DOHH2 (cell line): ENCODE results near the gene USP19.

Experiments used
- H3F3A ChIP-seq: fragments of 200-600 bp; sonication (generic), shearing (Covaris generic); 2 replicates; pipeline ENCODE4 v1.6.0; 2016; ENCODE audit warnings: antibody characterized with exemption, mild to moderate bottlenecking; ENCODE audit not compliant: control insufficient read depth, insufficient read depth
- H3K27ac ChIP-seq: fragments of 200-600 bp; sonication (generic); 2 replicates; pipeline ENCODE4 v1.5.1; 2014; ENCODE audit warnings: low read depth, mild to moderate bottlenecking, low read length, moderate library complexity
- H3K27me3 ChIP-seq: fragments of 200-600 bp; sonication (generic); 2 replicates; pipeline ENCODE4 v1.6.1; 2014; ENCODE audit warnings: mild to moderate bottlenecking, low read length, mixed read lengths; ENCODE audit not compliant: control insufficient read depth
- H3K36me3 ChIP-seq: fragments of 200-600 bp; sonication (generic); 2 replicates; pipeline ENCODE4 v1.6.1; 2014; ENCODE audit warnings: mild to moderate bottlenecking, low read length, moderate library complexity, mixed read lengths; ENCODE audit not compliant: control insufficient read depth
- H3K4me1 ChIP-seq: fragments of 200-600 bp; sonication (generic); 2 replicates; pipeline ENCODE4 v1.6.1; 2014; ENCODE audit warnings: mild to moderate bottlenecking, low read length, mixed read lengths; ENCODE audit not compliant: control insufficient read depth
- H3K4me2 ChIP-seq: fragments of 200-600 bp; sonication (generic); 2 replicates; pipeline ENCODE4 v1.6.0; 2014; ENCODE audit warnings: mild to moderate bottlenecking, low read length, moderate library complexity
- H3K4me3 ChIP-seq: fragments of 200-600 bp; sonication (generic); 2 replicates; pipeline ENCODE4 v1.5.1; 2014; ENCODE audit warnings: mild to moderate bottlenecking, low read length, mixed read lengths
- H3K79me2 ChIP-seq: fragments of 200-600 bp; sonication (generic); 2 replicates; pipeline ENCODE4 v1.6.1; 2014; ENCODE audit warnings: mild to moderate bottlenecking, low read length, mixed read lengths; ENCODE audit not compliant: control insufficient read depth
- H3K9me2 ChIP-seq: fragments of 200-600 bp; sonication (generic); replicated peaks from 2 replicates; pipeline ENCODE4 v1.6.1; 2014; ENCODE audit warnings: mild to moderate bottlenecking, low read length, mixed read lengths; ENCODE audit not compliant: control insufficient read depth
- H3K9me3 ChIP-seq: fragments of 200-600 bp; sonication (generic); 2 replicates; pipeline ENCODE4 v1.6.1; 2014; ENCODE audit warnings: antibody characterized with exemption, low read length, mixed read lengths; ENCODE audit not compliant: control insufficient read depth, insufficient read depth
- H4K20me1 ChIP-seq: fragments of 200-600 bp; sonication (generic); 2 replicates; pipeline ENCODE4 v1.6.0; 2014; ENCODE audit warnings: low read depth, mild to moderate bottlenecking, antibody characterized with exemption, low read length, moderate library complexity; ENCODE audit not compliant: control insufficient read depth, insufficient read depth
- EZH2phosphoT487 ChIP-seq: fragments of 200-600 bp; sonication (generic); IDR thresholded peaks from 2 replicates; pipeline ENCODE4 v1.6.1; 2017; ENCODE audit warnings: borderline replicate concordance, mild to moderate bottlenecking, antibody characterized with exemption, low read length, moderate library complexity, mixed read lengths
- TF ChIP-seq, protein P1 (sequence below): fragments of 200-600 bp; sonication (generic); IDR thresholded peaks from one replicate; pipeline ENCODE4 v1.5.1; 2014; ENCODE audit warnings: antibody characterized with exemption, mild to moderate bottlenecking, low read depth, low read length; ENCODE audit not compliant: poor library complexity, severe bottlenecking

USP19 gene

DNA sequence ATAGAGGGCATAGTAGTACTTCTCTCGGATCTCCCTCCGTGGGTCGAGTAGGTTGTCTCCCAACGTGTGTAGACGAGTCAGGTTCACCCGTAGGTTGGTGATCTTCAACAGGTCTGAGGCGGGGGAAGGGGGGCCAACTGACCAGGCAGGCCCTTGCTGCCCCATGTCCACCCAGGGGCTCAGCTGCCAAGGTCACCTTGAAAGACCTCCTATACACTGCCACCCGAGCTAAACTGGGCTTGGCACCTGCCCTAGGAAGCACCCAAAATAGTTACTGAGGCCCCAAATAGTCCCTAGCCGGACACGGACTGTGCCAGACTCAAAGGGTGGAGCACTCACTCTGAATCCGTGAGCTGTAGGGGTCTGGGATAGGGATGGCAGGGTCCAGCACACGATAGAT lies 10.4 kb upstream of the USP19 start:
- Histone ChIP-seq H3K27ac (no peak overlapping the region), H3K9me3 (no peaks in the 10 kb centered on the region), H3K79me2 (no peaks in the 10 kb centered on the region), H3K4me2 (no peak overlapping the region), H3K4me1 (peaks cover 10% of the 10 kb centered on the region; the same call in 1 of the 2 replicates), H4K20me1 (no peaks in the 10 kb centered on the region), H3K27me3 (no peaks in the 10 kb centered on the region), H3F3A (no peaks in the 10 kb centered on the region), H3K9me2 (no peaks in the 10 kb centered on the region), H3K36me3 (no peaks in the 10 kb centered on the region), H3K4me3 (no peak overlapping the region)
- TF ChIP-seq, protein P1, sequence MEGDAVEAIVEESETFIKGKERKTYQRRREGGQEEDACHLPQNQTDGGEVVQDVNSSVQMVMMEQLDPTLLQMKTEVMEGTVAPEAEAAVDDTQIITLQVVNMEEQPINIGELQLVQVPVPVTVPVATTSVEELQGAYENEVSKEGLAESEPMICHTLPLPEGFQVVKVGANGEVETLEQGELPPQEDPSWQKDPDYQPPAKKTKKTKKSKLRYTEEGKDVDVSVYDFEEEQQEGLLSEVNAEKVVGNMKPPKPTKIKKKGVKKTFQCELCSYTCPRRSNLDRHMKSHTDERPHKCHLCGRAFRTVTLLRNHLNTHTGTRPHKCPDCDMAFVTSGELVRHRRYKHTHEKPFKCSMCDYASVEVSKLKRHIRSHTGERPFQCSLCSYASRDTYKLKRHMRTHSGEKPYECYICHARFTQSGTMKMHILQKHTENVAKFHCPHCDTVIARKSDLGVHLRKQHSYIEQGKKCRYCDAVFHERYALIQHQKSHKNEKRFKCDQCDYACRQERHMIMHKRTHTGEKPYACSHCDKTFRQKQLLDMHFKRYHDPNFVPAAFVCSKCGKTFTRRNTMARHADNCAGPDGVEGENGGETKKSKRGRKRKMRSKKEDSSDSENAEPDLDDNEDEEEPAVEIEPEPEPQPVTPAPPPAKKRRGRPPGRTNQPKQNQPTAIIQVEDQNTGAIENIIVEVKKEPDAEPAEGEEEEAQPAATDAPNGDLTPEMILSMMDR, result no peak
- TF ChIP-seq EZH2phosphoT487, result no peak

DNA sequence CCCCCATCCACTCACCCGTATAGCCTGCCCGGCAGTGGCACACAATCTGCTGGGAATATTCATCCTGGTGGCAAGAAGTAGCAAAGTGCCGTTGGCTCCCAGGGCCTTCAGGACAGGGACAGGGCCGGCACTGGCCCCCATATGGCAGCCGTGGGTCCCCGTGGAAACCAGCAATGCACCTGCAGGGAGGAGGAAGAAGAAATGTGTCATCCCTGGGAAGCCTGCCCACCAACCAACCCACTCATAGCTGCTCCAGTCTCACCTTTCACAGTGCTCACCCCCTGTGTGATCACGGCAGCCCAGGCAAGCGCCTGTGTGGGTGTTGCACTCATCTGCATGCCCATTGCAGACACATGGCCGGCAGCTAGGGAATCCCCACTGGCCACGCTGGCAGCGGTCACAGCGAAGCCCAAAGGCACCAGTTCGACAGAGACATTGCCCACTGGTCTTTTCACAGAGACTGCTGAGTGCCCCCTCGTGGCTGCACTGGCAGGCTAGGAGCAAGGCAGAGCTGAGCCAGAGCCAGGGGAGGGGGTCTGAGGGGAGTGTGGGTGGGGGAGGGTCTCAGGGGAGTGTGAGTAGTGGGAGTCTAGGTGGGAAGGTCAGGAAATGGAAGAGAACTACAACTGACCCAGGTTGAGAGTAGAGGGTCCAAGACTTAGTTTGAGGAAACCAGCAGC lies 4.5 kb upstream of the USP19 start:
- no peaks in the 10 kb centered on the region for H3K9me2 ChIP-seq

DNA sequence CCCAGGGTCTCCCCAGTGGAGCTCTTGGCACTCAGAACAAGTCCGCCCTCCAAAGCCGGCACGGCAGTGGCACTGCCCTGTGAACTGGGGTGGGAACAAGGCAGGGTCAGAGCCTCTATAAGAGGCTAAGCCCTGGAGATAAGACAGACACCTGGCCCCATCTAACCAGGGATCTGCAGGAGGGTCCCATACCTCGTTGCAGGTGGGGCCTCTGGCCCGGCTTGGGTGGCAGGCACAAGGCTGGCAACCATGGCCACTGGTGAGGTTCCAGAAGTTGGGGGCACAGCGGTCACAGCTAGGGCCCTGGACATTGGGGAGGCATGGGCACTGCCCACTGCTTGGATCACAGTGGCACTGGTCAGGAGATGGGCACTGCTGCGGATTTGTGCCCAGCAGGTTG lies 3.6 kb upstream of the USP19 start:
- peaks cover 13% of the 10 kb centered on the region for H3K79me2 ChIP-seq
- no peaks in the 10 kb centered on the region for H4K20me1 ChIP-seq
- TF ChIP-seq EZH2phosphoT487, result no peak
- TF ChIP-seq, protein P1, result no peak
- H3K9me3 ChIP-seq, result no peaks in the 10 kb centered on the region
- no peak overlapping the region for H3K4me3 ChIP-seq
- no peak overlapping the region for H3K4me2 ChIP-seq
- peaks cover 8% of the 10 kb centered on the region for H3K36me3 ChIP-seq
- H3K9me2 ChIP-seq, result no peaks in the 10 kb centered on the region
- H3F3A ChIP-seq, result peaks cover 9% of the 10 kb centered on the region
- H3K27me3 ChIP-seq, result no peaks in the 10 kb centered on the region
- peaks cover 21% of the 10 kb centered on the region for H3K4me1 ChIP-seq
- H3K27ac ChIP-seq, result no peak overlapping the region

More for the DNA sequence above, 4.5 kb upstream of the USP19 start:
- Histone ChIP-seq H3K4me2 (no peak overlapping the region), H3K36me3 (peaks cover 4% of the 10 kb centered on the region), H3K9me3 (no peaks in the 10 kb centered on the region), H4K20me1 (no peaks in the 10 kb centered on the region), H3K27ac (no peak overlapping the region), H3F3A (peaks cover 7% of the 10 kb centered on the region), H3K4me1 (peaks cover 13% of the 10 kb centered on the region), H3K79me2 (peaks cover 4% of the 10 kb centered on the region), H3K4me3 (no peak overlapping the region), H3K27me3 (no peaks in the 10 kb centered on the region)
- TF ChIP-seq, protein P1, result peak; percentile 43
- TF ChIP-seq EZH2phosphoT487, result no peak
